ENCODE results near the gene CCDC195. TPM values are rescaled to one million over a fixed set of nuclear protein-coding genes. Genes with fewer than 3 reads are reported as not detected.

Gene CCDC195
- total and polyA plus RNA-seq, 2 experiments from 2014 or later, result not detected

DNA sequence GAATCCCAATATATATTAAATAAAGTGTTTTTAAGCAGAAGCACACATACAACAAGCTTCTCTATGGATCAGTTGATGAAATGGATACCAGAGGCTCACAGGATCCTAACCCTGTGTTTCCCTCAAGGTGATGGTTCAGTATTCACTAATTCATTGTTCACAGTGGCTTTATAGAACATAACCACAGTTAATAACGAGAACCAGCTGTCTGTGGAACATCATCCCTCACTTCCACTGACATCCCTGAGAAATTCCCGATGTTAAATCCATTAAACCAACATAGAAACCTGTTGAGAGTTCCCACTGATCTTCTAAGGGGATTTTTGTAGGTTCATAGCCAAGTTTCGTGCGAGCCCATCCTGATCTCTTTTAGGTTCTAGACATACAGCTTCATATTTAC lies 29.0 kb downstream of the CCDC195 start:
- H3K4me1 Mint-ChIP-seq, result no peaks in the 10 kb centered on the region
- Histone ChIP-seq H3K9me2 (ENCODE audit: insufficient read depth) (no peaks in the 10 kb centered on the region), H3K79me2 (replicated peaks; ENCODE audit: insufficient read depth) (no peaks in the 10 kb centered on the region), H3K27me3 (ENCODE audit: insufficient read depth) (no peaks in the 10 kb centered on the region), H3K27ac (ENCODE audit: low read depth) (no peak overlapping the region), H2AFZ (no peak overlapping the region), H3K36me3 (ENCODE audit: insufficient read depth) (no peaks in the 10 kb centered on the region), H3K4me1 (ENCODE audit: insufficient read depth) (no peaks in the 10 kb centered on the region), H3K4me3 (no peak overlapping the region), H3K4me2 (no peak overlapping the region), H4K20me1 (replicated peaks; ENCODE audit: insufficient read depth) (no peaks in the 10 kb centered on the region; the same call in 1 of the 2 replicates), H3F3A (replicated peaks; ENCODE audit: low read depth) (no peaks in the 10 kb centered on the region)
- no peaks in the 10 kb centered on the region for H3K9me3 Mint-ChIP-seq
- no peaks in the 10 kb centered on the region for H3K27me3 Mint-ChIP-seq (ENCODE audit: insufficient read depth, low read depth, poor library complexity)
- TF ChIP-seq CREB1 (CRISPR knock-in tag; IDR thresholded peaks at IDR 0.05; ENCODE audit: low read depth) (no peak), NANOG (IDR thresholded peaks at IDR 0.05; ENCODE audit: borderline replicate concordance) (no peak), EZH2phosphoT487 (IDR thresholded peaks at IDR 0.05; ENCODE audit: unreplicated experiment) (no peak), JUNB (IDR thresholded peaks at IDR 0.05; ENCODE audit: unreplicated experiment) (no peak), EZH2 (IDR thresholded peaks at IDR 0.05; ENCODE audit: low read depth, unreplicated experiment) (no peak)
- TF ChIP-seq, protein P1, sequence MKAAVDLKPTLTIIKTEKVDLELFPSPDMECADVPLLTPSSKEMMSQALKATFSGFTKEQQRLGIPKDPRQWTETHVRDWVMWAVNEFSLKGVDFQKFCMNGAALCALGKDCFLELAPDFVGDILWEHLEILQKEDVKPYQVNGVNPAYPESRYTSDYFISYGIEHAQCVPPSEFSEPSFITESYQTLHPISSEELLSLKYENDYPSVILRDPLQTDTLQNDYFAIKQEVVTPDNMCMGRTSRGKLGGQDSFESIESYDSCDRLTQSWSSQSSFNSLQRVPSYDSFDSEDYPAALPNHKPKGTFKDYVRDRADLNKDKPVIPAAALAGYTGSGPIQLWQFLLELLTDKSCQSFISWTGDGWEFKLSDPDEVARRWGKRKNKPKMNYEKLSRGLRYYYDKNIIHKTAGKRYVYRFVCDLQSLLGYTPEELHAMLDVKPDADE (IDR thresholded peaks at IDR 0.05), result no peak
- TF ChIP-seq, protein P2, sequence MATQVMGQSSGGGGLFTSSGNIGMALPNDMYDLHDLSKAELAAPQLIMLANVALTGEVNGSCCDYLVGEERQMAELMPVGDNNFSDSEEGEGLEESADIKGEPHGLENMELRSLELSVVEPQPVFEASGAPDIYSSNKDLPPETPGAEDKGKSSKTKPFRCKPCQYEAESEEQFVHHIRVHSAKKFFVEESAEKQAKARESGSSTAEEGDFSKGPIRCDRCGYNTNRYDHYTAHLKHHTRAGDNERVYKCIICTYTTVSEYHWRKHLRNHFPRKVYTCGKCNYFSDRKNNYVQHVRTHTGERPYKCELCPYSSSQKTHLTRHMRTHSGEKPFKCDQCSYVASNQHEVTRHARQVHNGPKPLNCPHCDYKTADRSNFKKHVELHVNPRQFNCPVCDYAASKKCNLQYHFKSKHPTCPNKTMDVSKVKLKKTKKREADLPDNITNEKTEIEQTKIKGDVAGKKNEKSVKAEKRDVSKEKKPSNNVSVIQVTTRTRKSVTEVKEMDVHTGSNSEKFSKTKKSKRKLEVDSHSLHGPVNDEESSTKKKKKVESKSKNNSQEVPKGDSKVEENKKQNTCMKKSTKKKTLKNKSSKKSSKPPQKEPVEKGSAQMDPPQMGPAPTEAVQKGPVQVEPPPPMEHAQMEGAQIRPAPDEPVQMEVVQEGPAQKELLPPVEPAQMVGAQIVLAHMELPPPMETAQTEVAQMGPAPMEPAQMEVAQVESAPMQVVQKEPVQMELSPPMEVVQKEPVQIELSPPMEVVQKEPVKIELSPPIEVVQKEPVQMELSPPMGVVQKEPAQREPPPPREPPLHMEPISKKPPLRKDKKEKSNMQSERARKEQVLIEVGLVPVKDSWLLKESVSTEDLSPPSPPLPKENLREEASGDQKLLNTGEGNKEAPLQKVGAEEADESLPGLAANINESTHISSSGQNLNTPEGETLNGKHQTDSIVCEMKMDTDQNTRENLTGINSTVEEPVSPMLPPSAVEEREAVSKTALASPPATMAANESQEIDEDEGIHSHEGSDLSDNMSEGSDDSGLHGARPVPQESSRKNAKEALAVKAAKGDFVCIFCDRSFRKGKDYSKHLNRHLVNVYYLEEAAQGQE (IDR thresholded peaks at IDR 0.05; ENCODE audit: unreplicated experiment), result no peak
- H3K4me3 Mint-ChIP-seq, result no peak overlapping the region
- no peak for DNase-seq (ENCODE audit: low spot score)
- no peaks in the 10 kb centered on the region for H3K36me3 Mint-ChIP-seq (ENCODE audit: low read depth)
- no peak for ATAC-seq
- H3K27ac Mint-ChIP-seq, result no peak overlapping the region

DNA sequence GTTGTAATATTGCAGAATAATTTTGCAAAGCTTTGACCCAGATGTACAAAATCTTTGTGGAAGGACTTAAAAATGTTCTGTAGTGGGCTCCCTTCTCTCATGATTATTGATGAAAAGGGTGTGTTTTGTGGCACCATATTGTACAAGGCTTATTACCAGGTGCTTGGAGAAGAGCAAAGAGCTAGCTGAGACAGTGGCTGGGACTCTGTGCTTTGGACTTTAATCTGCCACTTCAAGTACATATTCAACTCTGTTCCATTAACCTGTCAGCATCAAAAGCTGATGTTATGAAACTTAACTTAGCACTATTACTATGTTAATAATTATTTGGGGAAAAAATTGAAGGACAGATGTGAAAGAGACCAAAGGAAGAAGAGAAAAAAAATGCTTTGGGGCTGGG lies 31.0 kb downstream of the CCDC195 start:
- H3K4me3 ChIP-seq, result no peak overlapping the region
- no peak overlapping the region for H3K4me2 ChIP-seq
- H2AFZ ChIP-seq, result no peak overlapping the region
- DNase-seq (ENCODE audit: low spot score), result no peak
- no peak for ATAC-seq
- Mint-ChIP-seq H3K9me3 (no peaks in the 10 kb centered on the region), H3K27ac (no peak overlapping the region), H3K27me3 (ENCODE audit: insufficient read depth, low read depth, poor library complexity) (no peaks in the 10 kb centered on the region), H3K4me3 (no peak overlapping the region), H3K36me3 (ENCODE audit: low read depth) (no peaks in the 10 kb centered on the region), H3K4me1 (no peaks in the 10 kb centered on the region)
- no peaks in the 10 kb centered on the region for H3K9me2 ChIP-seq (ENCODE audit: insufficient read depth)
- no peaks in the 10 kb centered on the region for H3K27me3 ChIP-seq (ENCODE audit: insufficient read depth)
- no peaks in the 10 kb centered on the region for H3K36me3 ChIP-seq (ENCODE audit: insufficient read depth)
- no peaks in the 10 kb centered on the region for H3F3A ChIP-seq (replicated peaks; ENCODE audit: low read depth)
- H4K20me1 ChIP-seq (replicated peaks; ENCODE audit: insufficient read depth), result no peaks in the 10 kb centered on the region; the same call in 1 of the 2 replicates
- no peaks in the 10 kb centered on the region for H3K4me1 ChIP-seq (ENCODE audit: insufficient read depth)
- no peak overlapping the region for H3K27ac ChIP-seq (ENCODE audit: low read depth)
- H3K79me2 ChIP-seq (replicated peaks; ENCODE audit: insufficient read depth), result no peaks in the 10 kb centered on the region
- TF ChIP-seq ZNF114 (CRISPR knock-in tag; IDR thresholded peaks at IDR 0.05) (no peak), EZH2phosphoT487 (IDR thresholded peaks at IDR 0.05; ENCODE audit: unreplicated experiment) (no peak), ZNF331 (CRISPR knock-in tag; IDR thresholded peaks at IDR 0.05; ENCODE audit: low read depth) (no peak), EZH2 (IDR thresholded peaks at IDR 0.05; ENCODE audit: low read depth, unreplicated experiment) (no peak), POLR2AphosphoS5 (IDR thresholded peaks at IDR 0.05; ENCODE audit: low read depth) (no peak), STAT1 (IDR thresholded peaks at IDR 0.05; ENCODE audit: unreplicated experiment) (no peak)
- TF ChIP-seq, protein P3, sequence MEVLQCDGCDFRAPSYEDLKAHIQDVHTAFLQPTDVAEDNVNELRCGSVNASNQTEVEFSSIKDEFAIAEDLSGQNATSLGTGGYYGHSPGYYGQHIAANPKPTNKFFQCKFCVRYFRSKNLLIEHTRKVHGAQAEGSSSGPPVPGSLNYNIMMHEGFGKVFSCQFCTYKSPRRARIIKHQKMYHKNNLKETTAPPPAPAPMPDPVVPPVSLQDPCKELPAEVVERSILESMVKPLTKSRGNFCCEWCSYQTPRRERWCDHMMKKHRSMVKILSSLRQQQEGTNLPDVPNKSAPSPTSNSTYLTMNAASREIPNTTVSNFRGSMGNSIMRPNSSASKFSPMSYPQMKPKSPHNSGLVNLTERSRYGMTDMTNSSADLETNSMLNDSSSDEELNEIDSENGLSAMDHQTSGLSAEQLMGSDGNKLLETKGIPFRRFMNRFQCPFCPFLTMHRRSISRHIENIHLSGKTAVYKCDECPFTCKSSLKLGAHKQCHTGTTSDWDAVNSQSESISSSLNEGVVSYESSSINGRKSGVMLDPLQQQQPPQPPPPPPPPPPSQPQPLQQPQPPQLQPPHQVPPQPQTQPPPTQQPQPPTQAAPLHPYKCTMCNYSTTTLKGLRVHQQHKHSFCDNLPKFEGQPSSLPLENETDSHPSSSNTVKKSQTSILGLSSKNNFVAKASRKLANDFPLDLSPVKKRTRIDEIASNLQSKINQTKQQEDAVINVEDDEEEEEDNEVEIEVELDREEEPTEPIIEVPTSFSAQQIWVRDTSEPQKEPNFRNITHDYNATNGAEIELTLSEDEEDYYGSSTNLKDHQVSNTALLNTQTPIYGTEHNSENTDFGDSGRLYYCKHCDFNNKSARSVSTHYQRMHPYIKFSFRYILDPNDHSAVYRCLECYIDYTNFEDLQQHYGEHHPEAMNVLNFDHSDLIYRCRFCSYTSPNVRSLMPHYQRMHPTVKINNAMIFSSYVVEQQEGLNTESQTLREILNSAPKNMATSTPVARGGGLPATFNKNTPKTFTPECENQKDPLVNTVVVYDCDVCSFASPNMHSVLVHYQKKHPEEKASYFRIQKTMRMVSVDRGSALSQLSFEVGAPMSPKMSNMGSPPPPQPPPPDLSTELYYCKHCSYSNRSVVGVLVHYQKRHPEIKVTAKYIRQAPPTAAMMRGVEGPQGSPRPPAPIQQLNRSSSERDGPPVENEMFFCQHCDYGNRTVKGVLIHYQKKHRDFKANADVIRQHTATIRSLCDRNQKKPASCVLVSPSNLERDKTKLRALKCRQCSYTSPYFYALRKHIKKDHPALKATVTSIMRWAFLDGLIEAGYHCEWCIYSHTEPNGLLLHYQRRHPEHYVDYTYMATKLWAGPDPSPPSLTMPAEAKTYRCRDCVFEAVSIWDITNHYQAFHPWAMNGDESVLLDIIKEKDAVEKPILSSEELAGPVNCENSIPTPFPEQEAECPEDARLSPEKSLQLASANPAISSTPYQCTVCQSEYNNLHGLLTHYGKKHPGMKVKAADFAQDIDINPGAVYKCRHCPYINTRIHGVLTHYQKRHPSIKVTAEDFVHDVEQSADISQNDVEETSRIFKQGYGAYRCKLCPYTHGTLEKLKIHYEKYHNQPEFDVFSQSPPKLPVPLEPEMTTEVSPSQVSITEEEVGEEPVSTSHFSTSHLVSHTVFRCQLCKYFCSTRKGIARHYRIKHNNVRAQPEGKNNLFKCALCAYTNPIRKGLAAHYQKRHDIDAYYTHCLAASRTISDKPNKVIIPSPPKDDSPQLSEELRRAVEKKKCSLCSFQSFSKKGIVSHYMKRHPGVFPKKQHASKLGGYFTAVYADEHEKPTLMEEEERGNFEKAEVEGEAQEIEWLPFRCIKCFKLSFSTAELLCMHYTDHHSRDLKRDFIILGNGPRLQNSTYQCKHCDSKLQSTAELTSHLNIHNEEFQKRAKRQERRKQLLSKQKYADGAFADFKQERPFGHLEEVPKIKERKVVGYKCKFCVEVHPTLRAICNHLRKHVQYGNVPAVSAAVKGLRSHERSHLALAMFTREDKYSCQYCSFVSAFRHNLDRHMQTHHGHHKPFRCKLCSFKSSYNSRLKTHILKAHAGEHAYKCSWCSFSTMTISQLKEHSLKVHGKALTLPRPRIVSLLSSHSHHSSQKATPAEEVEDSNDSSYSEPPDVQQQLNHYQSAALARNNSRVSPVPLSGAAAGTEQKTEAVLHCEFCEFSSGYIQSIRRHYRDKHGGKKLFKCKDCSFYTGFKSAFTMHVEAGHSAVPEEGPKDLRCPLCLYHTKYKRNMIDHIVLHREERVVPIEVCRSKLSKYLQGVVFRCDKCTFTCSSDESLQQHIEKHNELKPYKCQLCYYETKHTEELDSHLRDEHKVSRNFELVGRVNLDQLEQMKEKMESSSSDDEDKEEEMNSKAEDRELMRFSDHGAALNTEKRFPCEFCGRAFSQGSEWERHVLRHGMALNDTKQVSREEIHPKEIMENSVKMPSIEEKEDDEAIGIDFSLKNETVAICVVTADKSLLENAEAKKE (CRISPR knock-in tag; IDR thresholded peaks at IDR 0.05), result no peak
